Measurements from ENCODE around the gene SMC2. TPM values are rescaled to one million over a fixed set of nuclear protein-coding genes. Genes with fewer than 3 reads are reported as not detected.

Gene SMC2
- total and polyA plus RNA-seq, 2 of the 13 experiments (the other 11 are each of a cell fraction or from before 2014, with no cell fraction given), result 5.6 to 36.7 TPM

- TF ChIP-seq ZNF275 (CRISPR knock-in tag; IDR thresholded peaks at IDR 0.05; ENCODE audit: borderline replicate concordance) (0 out of 2 replicates have a peak, but pooled peaks have one; percentile 24), ZNF839 (CRISPR knock-in tag; IDR thresholded peaks at IDR 0.05; ENCODE audit: borderline replicate concordance) (peak; percentile 23; the same call in 1 of the 2 replicates), ZNF451 (CRISPR knock-in tag; IDR thresholded peaks at IDR 0.05) (no peak), ZNF18 (CRISPR knock-in tag; IDR thresholded peaks at IDR 0.05; ENCODE audit: insufficient replicate concordance) (no peak), ZNF142 (CRISPR knock-in tag; IDR thresholded peaks at IDR 0.05) (0 out of 2 replicates have a peak, but pooled peaks have one; percentile 44), SALL1 (CRISPR knock-in tag; IDR thresholded peaks at IDR 0.05) (peak; percentile 49), PLSCR1 (CRISPR knock-in tag; IDR thresholded peaks at IDR 0.05; ENCODE audit: borderline replicate concordance) (no peak; the same call in 1 of the 2 replicates), ZSCAN30 (CRISPR knock-in tag; IDR thresholded peaks at IDR 0.05) (peak; percentile 36; the same call in 1 of the 2 replicates), MXI1 (IDR thresholded peaks at IDR 0.05; ENCODE audit: borderline replicate concordance, low read depth, low read length) (peak; percentile 93; the same call in 2 of the 3 replicates), REPIN1 (CRISPR knock-in tag; IDR thresholded peaks at IDR 0.05; ENCODE audit: borderline replicate concordance, low read depth) (peak; percentile 25), NR2F2 (IDR thresholded peaks at IDR 0.05; ENCODE audit: borderline replicate concordance, low read depth) (peak; percentile 13; the same call in 1 of the 2 replicates)
These were observed at the start of gene SMC2 (continued) for GRCh38 chr9:104093647-104094533.

Data from HepG2 (cell line).